Brain microvascular endothelial cell (primary cell): ENCODE data around the gene LMF2.

Source experiments
- DNase-seq: peaks from one replicate; pipeline ENCODE4 v3.0.0-alpha.2; 2020
- H3K27ac ChIP-seq: fragments of 250-450 bp; sonication (Bioruptor Pico); 2 replicates; pipeline ENCODE4 v1.5.1; 2020; ENCODE audit warnings: mild to moderate bottlenecking, moderate library complexity
- H3K27me3 ChIP-seq: fragments of 250-450 bp; sonication (Bioruptor Pico); replicated peaks from 2 replicates; pipeline ENCODE4 v1.5.1; 2020; ENCODE audit warnings: mild to moderate bottlenecking
- H3K36me3 ChIP-seq: fragments of 250-450 bp; sonication (Bioruptor Pico); replicated peaks from 2 replicates; pipeline ENCODE4 v1.5.1; 2020; ENCODE audit warnings: mild to moderate bottlenecking
- H3K4me3 ChIP-seq: 2 replicates; pipeline ENCODE4 v1.5.1; 2011; ENCODE audit warnings: low read depth, mild to moderate bottlenecking, control low read depth, low read length, moderate library complexity
- in situ Hi-C: cut with HindIII; loops from 2 replicates; pipeline ENCODE4 v1.10.0; 2017; ENCODE audit warnings: low sequenced_read_pairs, low pct_ligation_motif_present
- TF ChIP-seq, protein P1 (sequence below): IDR thresholded peaks from 2 replicates; pipeline ENCODE4 v1.5.1; 2011; ENCODE audit warnings: low read depth, mild to moderate bottlenecking, moderate library complexity, low read length, control low read depth, inconsistent platforms; ENCODE audit errors: missing control alignments

LMF2 gene

DNA sequence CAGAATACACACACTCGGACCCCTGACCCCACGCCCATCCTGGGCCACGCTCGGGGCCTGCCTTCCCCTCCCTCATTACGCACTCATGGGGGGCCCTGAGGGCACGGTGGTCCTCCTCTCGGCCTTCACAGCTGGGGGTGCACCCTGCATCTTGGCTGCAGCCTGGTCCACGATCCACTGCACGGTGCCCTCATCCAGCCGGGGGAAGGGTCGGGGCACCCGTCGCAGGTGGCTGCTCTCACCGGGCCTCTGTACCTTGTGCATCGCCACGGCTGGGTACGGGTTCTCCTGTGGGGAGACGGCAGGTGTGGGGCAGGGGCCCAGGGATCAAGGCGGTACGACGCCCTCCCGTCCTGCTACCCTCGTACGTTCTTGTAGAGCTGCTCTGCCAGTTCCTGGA lies 43.1 kb downstream of the LMF2 start:
- in situ Hi-C loops, result no loop called here
- Histone ChIP-seq H3K27ac (no peak overlapping the region), H3K36me3 (peaks cover 70% of the 10 kb centered on the region), H3K4me3 (no peak overlapping the region), H3K27me3 (no peaks in the 10 kb centered on the region)
- TF ChIP-seq, protein P1, sequence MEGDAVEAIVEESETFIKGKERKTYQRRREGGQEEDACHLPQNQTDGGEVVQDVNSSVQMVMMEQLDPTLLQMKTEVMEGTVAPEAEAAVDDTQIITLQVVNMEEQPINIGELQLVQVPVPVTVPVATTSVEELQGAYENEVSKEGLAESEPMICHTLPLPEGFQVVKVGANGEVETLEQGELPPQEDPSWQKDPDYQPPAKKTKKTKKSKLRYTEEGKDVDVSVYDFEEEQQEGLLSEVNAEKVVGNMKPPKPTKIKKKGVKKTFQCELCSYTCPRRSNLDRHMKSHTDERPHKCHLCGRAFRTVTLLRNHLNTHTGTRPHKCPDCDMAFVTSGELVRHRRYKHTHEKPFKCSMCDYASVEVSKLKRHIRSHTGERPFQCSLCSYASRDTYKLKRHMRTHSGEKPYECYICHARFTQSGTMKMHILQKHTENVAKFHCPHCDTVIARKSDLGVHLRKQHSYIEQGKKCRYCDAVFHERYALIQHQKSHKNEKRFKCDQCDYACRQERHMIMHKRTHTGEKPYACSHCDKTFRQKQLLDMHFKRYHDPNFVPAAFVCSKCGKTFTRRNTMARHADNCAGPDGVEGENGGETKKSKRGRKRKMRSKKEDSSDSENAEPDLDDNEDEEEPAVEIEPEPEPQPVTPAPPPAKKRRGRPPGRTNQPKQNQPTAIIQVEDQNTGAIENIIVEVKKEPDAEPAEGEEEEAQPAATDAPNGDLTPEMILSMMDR, result no peak
- DNase-seq, result no peak

DNA sequence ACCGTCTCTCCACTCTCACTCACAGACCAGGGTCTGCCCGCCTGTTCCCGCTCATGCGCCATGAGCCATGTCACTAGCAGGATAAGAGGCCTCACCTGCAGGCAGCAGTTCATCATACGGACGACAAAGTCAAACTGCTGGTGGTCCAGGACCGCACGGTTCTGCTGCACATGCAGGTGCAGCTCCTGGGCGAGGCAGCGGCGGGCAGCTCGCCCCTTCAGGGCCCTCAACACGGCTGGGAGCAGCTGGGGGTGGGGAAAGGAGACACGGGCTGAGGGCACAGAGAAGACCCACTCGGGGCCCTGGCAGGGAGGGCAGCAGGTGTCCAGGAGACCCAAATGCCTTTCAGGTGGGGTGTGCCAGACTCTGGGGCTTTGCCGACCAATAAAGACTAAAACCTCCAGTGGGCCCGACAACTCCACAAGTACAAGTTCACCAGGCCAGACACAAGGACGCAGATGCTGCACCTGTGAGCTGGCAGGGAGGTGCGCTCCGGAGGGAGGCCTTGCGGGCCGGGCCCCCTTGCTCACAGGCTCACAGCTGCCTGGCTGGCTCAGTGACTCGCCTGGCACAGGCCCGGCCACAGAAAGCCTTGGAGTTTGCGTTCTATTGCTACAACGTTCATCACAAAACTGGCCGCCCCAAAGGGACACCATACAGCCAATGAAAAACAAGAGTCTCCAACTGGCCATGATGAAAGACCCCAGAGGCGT lies 44.2 kb downstream of the LMF2 start:
- DNase-seq, result no peak
- H3K36me3 ChIP-seq, result peaks cover 79% of the 10 kb centered on the region
- H3K27me3 ChIP-seq, result no peaks in the 10 kb centered on the region
- H3K4me3 ChIP-seq, result no peak overlapping the region
- TF ChIP-seq, protein P1, result no peak
- H3K27ac ChIP-seq, result no peak overlapping the region
- in situ Hi-C loops, result no loop called here

DNA sequence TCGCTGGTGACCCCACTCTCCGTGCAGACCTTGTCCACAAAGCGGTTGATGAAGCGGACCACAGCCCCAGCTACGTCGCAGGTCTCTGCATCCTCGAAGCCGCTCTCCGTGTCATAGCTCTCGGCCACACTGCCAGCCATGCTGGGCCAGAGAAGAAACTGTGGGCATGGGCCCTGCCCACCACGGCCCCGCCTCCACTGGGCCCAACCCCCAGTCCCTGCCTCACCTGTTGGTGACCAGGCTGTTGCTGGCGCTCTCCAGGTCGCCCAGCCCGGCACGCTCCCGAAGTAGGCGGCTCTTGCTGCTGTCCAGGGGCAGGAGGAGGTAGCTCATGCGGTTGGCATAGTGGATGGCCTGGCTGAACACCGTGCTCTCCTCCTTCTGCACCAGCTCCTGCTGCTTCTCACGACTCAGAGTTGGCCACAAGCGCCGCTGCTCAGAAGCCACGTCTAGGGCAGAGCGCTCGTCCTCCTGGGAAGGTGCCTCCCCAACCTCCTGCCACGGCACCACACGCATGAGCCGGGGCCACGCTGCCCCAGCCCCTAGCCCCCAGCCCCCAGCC lies 45.4 kb downstream of the LMF2 start:
- no peak overlapping the region for H3K4me3 ChIP-seq
- H3K36me3 ChIP-seq, result peaks cover 77% of the 10 kb centered on the region
- no peak for DNase-seq
- in situ Hi-C loops, result no loop called here
- TF ChIP-seq, protein P1, result no peak
- no peak overlapping the region for H3K27ac ChIP-seq
- no peaks in the 10 kb centered on the region for H3K27me3 ChIP-seq

DNA sequence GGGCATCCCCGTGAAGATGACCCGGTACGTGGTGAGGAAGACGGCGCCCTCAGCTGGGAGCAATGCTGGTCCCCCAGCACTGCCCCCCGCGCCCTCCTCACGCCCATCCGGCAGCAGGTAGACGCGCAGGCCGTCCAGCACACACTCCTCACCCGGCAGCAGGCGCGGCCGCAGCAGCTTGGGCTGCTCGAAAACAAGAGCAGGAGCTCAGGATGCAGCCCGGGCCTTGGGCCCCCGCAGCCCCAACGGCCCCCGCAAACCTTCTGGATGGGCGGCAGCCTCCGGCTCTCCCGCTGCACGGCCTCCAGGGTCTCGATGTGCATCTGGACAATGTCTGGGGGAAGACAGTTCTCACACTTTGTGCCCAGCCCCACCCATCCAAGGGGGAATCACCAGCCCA lies 46.0 kb downstream of the LMF2 start:
- H3K4me3 ChIP-seq, result no peak overlapping the region
- DNase-seq, result no peak
- in situ Hi-C loops, result no loop called here
- peaks cover 77% of the 10 kb centered on the region for H3K36me3 ChIP-seq
- TF ChIP-seq, protein P1, result no peak
- no peaks in the 10 kb centered on the region for H3K27me3 ChIP-seq
- no peak overlapping the region for H3K27ac ChIP-seq

DNA sequence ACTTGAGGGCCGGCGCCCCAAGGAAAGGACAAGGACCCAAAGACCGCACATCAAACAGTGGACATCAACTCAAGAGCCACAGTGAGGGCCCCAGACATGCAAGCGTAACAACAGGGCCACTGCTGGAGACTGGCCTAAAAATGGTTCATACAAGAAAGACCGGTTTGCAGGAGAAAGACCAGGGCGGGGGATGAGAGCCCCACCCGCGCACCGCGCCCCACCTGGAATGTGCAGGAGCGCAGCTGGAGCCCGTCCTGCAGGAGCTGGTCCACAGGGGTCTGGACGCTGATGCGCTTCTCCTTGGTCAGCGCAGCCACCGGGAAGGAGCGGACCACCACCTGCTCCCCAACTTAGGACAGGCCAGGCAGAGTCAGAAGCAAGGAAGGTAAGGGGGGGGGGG lies 46.6 kb downstream of the LMF2 start:
- TF ChIP-seq, protein P1, result no peak
- H3K27me3 ChIP-seq, result no peaks in the 10 kb centered on the region

More for the DNA sequence above, 46.6 kb downstream of the LMF2 start:
- DNase-seq, result no peak
- peaks cover 74% of the 10 kb centered on the region for H3K36me3 ChIP-seq
- H3K27ac ChIP-seq, result no peak overlapping the region
- H3K4me3 ChIP-seq, result no peak overlapping the region
- in situ Hi-C loops, result no loop called here
